MG63 (cell line): ENCODE results near the gene CDHR5. TPM values are rescaled to one million over a fixed set of nuclear protein-coding genes. Genes with fewer than 3 reads are reported as not detected.

Source experiments
- DNase-seq: peaks from one replicate; pipeline ENCODE4 v3.0.0-alpha.2; 2020
- H3K27me3 ChIP-seq: fragments of 250-450 bp; sonication (Bioruptor Pico); 2 replicates; pipeline ENCODE4 v1.5.1; 2020; ENCODE audit warnings: mild to moderate bottlenecking, moderate library complexity
- H3K36me3 ChIP-seq: fragments of 250-450 bp; sonication (Bioruptor Pico); 2 replicates; pipeline ENCODE4 v1.5.1; 2020; ENCODE audit warnings: mild to moderate bottlenecking, moderate library complexity
- H3K4me3 ChIP-seq: fragments of 250-450 bp; sonication (Bioruptor Pico); 2 replicates; pipeline ENCODE4 v1.5.1; 2020; ENCODE audit warnings: mild to moderate bottlenecking, moderate library complexity
- H3K9me3 ChIP-seq: fragments of 250-450 bp; sonication (Bioruptor Pico); 2 replicates; pipeline ENCODE4 v1.5.1; 2020; ENCODE audit warnings: mild to moderate bottlenecking, moderate library complexity
- total RNA-seq: library from RNA; depleted of rRNA; stranded (reverse); fragments of >200 nt; shearing (Covaris generic); gene quantifications from 2 replicates; pipeline ENCODE4 v1.2.3, GENCODE V29; 2014; ENCODE audit warnings: low replicate concordance

The CDHR5 gene
- total RNA-seq, 1 experiment from 2014 or later = not detected

DNA sequence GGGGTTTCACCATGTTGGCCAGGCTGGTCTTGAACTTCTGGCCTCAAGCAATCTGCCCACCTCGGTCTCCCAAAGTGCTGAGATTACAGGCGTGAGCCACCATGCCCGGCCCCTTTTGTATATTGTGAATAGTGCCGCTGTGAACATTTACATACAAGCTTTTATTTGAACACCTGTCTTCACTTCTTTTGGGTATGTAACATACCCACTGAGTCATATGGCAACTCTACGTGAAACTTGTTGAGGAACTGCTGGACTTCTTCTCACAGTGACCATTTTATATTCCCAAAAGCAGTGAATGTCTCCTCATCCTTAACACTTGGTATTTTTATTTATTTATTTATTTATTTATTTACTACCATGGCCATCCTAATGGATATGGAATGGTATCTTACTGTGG is 6.1 kb upstream of the CDHR5 start:
- no peak for DNase-seq
- no peak overlapping the region for H3K4me3 ChIP-seq
- no peaks in the 10 kb centered on the region for H3K27me3 ChIP-seq
- H3K36me3 ChIP-seq = peaks cover 28% of the 10 kb centered on the region
- H3K9me3 ChIP-seq = no peaks in the 10 kb centered on the region

DNA sequence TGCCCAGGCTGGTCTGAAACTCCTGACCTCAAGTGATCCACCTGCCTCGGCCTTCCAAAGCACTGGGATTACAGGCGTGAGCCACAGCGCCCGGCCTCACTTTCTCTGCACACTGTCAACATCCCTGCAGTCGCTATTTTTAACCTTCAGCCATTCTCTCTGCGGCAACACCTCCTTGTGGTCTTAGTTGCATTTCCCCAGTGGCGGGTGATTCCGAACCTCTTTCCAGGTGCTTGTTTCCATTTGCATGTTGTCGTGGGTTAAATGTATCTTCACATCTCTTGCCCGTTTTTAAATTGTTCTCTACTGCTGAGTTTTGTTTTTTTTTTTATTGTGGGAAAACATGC is 4.5 kb upstream of the CDHR5 start:
- peaks cover 18% of the 10 kb centered on the region for H3K36me3 ChIP-seq
- no peaks in the 10 kb centered on the region for H3K9me3 ChIP-seq
- no peaks in the 10 kb centered on the region for H3K27me3 ChIP-seq
- no peak for DNase-seq
- no peak overlapping the region for H3K4me3 ChIP-seq

- DNase-seq = no peak
- H3K27me3 ChIP-seq = no peaks in the 10 kb centered on the region
- no peak overlapping the region for H3K4me3 ChIP-seq
- H3K36me3 ChIP-seq = peaks cover 20% of the 10 kb centered on the region
- no peaks in the 10 kb centered on the region for H3K9me3 ChIP-seq
Observed at GRCh38 chr11:628056-628455, 3.3 kb upstream of the CDHR5 start.

- Histone ChIP-seq H3K27me3 (no peaks in the 10 kb centered on the region), H3K4me3 (no peak overlapping the region), H3K9me3 (no peaks in the 10 kb centered on the region), H3K36me3 (peaks cover 25% of the 10 kb centered on the region)
- DNase-seq = no peak
Observed at GRCh38 chr11:627308-627576, 2.5 kb upstream of the CDHR5 start.

DNA sequence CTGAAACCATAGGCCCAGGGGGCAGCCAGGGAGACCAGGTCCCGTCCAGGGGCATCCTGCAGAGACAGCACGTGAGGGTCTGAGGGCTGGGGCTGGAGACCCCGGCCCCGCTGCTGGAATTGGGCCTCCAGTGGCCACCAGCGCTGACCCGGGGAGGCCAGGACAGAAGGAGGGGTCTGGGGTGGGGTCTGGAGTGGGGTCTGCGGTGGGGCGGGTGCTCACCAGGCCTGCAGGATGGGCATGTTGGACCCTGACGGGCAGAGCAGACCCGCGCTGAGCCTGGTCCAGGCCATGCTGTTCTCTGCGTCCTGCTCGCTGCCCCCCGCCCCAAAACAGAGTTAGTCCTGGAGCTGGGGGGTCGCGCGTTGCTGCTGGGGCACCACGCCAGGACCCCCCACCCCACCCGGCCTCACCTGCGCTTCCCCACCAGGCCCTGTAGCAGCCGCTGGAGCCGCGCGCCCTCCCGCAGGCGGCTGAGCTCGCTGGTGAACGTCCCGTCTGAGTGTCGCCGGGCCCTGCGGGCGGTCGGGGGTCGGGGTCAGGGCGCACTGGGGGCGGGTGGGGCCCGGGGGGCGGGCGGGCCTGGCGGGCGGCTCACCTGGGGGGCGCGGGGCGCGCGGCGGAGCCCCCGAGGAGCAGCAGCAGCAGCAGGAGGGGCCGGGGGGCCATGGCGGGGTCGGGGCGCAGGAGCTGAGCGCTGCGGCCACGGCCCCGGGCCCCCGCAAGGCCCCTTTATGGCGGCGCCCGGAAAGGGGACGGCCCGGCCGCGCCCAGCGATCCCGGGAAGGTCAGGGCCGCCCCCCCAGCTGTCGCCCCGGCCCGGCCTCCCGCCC is 1.9 kb upstream of the CDHR5 start, which contains the start of gene SCT:
TSS of gene SCT (minus strand) at position 707 of the 833 bp plus-strand sequence. CDS start at position 669, 38 bp downstream.
- no peak for DNase-seq
- Histone ChIP-seq H3K4me3 (no peak within 1 kb of the TSS), H3K36me3 (peaks cover 24% of the 10 kb centered on the region), H3K27me3 (no peaks in the 10 kb centered on the region), H3K9me3 (no peaks in the 10 kb centered on the region)

- Histone ChIP-seq H3K36me3 (peaks cover 24% of the 10 kb centered on the region), H3K9me3 (no peaks in the 10 kb centered on the region), H3K4me3 (no peak overlapping the region), H3K27me3 (no peaks in the 10 kb centered on the region)
- DNase-seq = no peak
Observed at GRCh38 chr11:625636-626268, 997 bp upstream of the CDHR5 start.

DNA sequence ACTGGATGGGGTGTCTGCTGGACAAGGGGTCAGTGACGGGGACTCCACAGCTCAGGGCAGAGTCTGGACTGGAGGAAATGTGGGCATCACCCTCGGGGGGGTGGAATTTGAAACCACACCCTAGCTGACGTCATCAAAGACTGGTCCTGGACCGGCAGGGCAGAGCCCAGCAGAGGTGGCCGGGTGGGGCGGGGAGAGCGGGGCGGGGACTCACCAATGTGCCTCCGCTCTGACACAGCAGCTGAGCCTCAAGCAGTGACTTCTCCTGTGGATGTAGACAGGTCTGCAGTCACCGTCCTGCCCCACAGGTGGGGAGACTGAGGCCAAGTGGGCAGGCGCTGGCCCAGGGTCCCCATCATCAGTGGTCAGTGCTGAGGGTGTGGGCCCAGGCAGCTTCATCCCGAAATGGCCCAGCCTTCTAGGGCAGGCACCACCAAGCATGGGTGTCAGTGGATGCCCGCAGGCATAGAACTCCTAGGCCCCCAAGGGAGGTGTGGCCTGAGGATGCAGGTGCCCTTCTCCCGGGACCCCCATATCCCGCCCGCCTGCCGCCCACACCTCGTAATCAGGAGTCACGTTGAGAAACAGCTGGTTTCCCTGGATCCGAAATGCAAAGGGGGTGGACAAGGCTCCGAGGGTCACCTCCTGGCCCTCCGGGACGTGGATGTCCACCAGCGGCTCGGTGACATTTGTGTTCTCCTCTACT is 603 bp downstream of the CDHR5 start:
- Histone ChIP-seq H3K36me3 (peaks cover 12% of the 10 kb centered on the region), H3K27me3 (no peaks in the 10 kb centered on the region), H3K4me3 (no peak overlapping the region), H3K9me3 (no peaks in the 10 kb centered on the region)
- DNase-seq = peak; percentile 60

- Histone ChIP-seq H3K9me3 (no peaks in the 10 kb centered on the region), H3K4me3 (no peak overlapping the region), H3K27me3 (no peaks in the 10 kb centered on the region), H3K36me3 (peaks cover 9% of the 10 kb centered on the region)
- DNase-seq = no peak
Observed at GRCh38 chr11:623349-623869, 1.3 kb downstream of the CDHR5 start.

DNA sequence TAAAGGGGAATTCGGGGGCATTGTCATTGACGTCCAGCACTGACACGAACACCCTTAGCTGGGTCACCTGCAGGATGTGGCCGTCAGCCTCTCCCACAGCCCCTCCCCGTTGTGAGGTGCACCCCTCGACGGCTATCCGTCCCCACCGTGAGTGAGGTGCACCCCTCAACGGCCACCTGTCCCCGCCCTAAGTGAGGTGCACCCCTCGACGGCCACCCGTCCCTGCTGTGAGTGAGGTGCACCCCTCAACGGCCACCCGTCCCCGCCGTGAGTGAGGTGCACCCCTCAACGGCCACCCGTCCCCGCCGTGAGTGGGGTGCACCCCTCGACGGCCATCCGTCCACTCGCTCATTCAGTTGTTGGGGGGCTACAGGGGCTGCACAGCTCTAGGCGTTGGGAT is 2.9 kb downstream of the CDHR5 start:
- DNase-seq = no peak
- Histone ChIP-seq H3K36me3 (peaks cover 16% of the 10 kb centered on the region), H3K9me3 (no peaks in the 10 kb centered on the region), H3K4me3 (no peak overlapping the region), H3K27me3 (no peaks in the 10 kb centered on the region)

- DNase-seq = no peak
- Histone ChIP-seq H3K4me3 (no peak overlapping the region), H3K36me3 (peaks cover 18% of the 10 kb centered on the region), H3K9me3 (no peaks in the 10 kb centered on the region), H3K27me3 (no peaks in the 10 kb centered on the region)
Observed at GRCh38 chr11:620935-621814, 3.6 kb downstream of the CDHR5 start.

- peaks cover 23% of the 10 kb centered on the region for H3K36me3 ChIP-seq
- no peak overlapping the region for H3K4me3 ChIP-seq
- H3K9me3 ChIP-seq = no peaks in the 10 kb centered on the region
- no peaks in the 10 kb centered on the region for H3K27me3 ChIP-seq
- no peak for DNase-seq
Observed at GRCh38 chr11:620201-620600, 4.6 kb downstream of the CDHR5 start.

DNA sequence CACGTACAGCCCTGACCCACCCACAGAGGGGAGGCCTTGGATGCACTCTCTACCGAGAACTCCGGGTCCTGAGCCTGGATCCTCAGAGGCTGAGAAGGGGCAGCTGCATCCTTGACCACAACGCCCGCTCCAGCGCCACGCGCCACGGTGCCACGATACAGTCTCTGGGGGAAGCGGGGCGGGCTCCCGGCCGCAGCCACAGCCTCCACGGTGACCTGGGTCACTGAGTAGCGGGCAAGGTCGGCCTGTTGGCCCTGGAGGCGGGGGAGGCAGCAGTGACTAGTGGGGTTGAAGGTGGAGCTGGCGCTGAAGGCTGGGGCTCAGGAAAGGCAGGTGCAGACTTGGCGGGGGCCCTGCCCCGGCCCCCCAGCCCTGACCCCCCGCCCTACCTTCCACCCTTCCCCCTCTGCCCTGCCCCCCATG is 5.1 kb downstream of the CDHR5 start:
- H3K36me3 ChIP-seq = peaks cover 29% of the 10 kb centered on the region
- no peak overlapping the region for H3K4me3 ChIP-seq
- H3K9me3 ChIP-seq = no peaks in the 10 kb centered on the region
- DNase-seq = no peak
- H3K27me3 ChIP-seq = no peaks in the 10 kb centered on the region

DNA sequence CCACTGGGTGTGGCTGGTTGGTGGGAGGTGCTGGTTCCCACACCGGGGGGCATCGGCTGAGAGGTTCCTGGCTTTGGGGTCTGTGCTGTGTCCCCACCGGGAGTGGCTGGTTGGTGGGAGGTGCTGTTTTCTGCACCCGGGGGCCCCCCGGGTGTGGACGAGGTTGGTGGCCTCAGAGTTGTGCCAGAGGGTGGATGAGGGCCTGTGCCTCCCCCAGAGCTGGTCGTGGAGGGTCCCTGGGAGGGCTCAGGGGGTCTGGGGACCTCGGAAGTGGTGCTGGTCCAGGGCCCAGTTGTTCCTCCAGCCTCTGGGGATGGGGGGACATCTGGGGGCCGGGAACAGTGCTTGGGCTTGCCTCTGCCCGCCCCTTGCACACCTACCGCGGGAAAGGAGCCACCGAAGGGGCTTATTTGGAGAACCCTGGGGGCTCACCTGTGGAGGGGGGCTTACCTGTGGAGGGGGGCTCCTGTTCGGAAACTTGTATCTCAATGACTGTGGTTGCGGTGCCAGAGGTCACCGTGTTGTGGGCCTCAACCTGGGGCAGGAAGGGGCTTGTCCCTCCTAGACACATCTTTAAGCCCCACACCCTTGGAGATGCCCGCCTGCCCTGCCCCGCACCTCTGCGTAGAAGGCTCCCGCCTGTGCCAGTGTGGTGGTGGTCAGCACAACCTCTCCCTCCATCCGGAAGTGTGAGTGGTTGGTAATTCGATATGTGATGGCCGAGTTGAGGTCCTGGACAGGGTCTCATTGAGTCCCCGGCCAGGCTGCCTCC is 5.7 kb downstream of the CDHR5 start:
- Histone ChIP-seq H3K36me3 (peaks cover 35% of the 10 kb centered on the region), H3K27me3 (no peaks in the 10 kb centered on the region), H3K4me3 (no peak overlapping the region), H3K9me3 (no peaks in the 10 kb centered on the region)
- no peak for DNase-seq

GRCh38 chr11:617912-618682 is 6.7 kb downstream of the CDHR5 start:
- Histone ChIP-seq H3K27me3 (no peaks in the 10 kb centered on the region), H3K4me3 (no peak overlapping the region), H3K9me3 (no peaks in the 10 kb centered on the region), H3K36me3 (peaks cover 40% of the 10 kb centered on the region)
- no peak for DNase-seq

DNA sequence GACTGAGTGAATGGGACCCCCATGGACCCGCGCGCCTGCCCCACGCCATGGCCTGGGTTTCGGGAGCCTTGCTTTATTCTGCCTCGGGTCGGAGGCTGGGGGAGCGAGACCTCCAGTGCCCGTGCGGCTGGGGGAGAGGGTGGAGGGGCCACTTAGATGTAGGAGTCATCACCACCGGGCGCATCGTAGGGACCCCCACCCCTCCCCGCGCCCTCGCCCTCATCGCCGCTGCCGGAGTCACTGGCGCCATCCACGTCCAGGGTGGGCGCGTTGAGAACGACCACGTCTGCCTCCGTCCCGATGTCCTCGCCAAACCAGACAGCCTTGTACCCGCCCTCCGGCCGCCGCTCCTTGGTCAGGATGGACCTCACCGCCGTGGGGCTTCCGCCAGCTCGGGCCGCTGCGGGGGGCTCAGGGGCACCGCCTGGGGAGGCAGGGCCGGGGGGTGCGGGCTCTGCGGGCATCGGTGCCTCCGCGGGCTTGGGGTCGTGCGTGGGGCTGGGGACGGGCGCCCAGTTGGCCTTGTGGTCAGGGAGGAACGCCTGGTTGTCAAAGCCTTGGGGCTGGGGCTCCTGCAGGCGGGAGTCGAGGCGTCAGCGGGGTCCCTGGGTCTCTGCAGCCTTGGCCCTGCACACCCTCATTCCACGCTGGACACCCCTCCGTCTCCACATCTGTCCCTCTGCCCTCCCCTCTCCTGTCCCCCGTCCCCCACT is 7.4 kb downstream of the CDHR5 start:
- Histone ChIP-seq H3K27me3 (no peaks in the 10 kb centered on the region), H3K4me3 (no peak overlapping the region), H3K9me3 (no peaks in the 10 kb centered on the region), H3K36me3 (peaks cover 40% of the 10 kb centered on the region)
- no peak for DNase-seq
